ENCODE measurements around the gene RBM24. TPM values are rescaled to one million over a fixed set of nuclear protein-coding genes. Genes with fewer than 3 reads are reported as not detected.

The RBM24 gene
- total and polyA plus RNA-seq, 11 donors = 107 to 263 (median 147) TPM

- DNase-seq (no peak), ATAC-seq (no peak)
- WGBS, 4 donors = 90 to 95% (median 90%) methylated on average over 4 of the region's 4 CpGs
- Histone ChIP-seq H3K36me3 (no peaks in the 10 kb centered on the region), H3K4me3 (no peak overlapping the region), H3K27me3 (no peaks in the 10 kb centered on the region), H3K4me1 (no peaks in the 10 kb centered on the region), H3K9me3 (peaks cover 0 to 10% (median 0%) of the 10 kb centered on the region in 12 donors), H3K27ac (no peak overlapping the region)
- TF ChIP-seq POLR2A (IDR thresholded peaks at IDR 0.05) (no peak), CTCF (IDR thresholded peaks at IDR 0.05) (no peak)
- intact Hi-C loops (cut with DNase I) = no loop called here
Observed at GRCh38 chr6:17239260-17239659, 41.9 kb upstream of the RBM24 start.

- H3K27me3 ChIP-seq = no peaks in the 10 kb centered on the region
- no peaks in the 10 kb centered on the region for H3K4me1 ChIP-seq
- peaks cover 0 to 13% (median 0%) of the 10 kb centered on the region in 12 donors for H3K9me3 ChIP-seq
- no peak overlapping the region for H3K27ac ChIP-seq
- no peak for DNase-seq
- no peak overlapping the region for H3K4me3 ChIP-seq
- intact Hi-C loops (cut with DNase I) = no loop called here
- WGBS, 4 donors = 61 to 68% (median 64%) methylated on average over 3 of the region's 3 CpGs
- no peaks in the 10 kb centered on the region for H3K36me3 ChIP-seq
- ATAC-seq = no peak
- TF ChIP-seq CTCF (IDR thresholded peaks at IDR 0.05) (no peak), POLR2A (IDR thresholded peaks at IDR 0.05) (no peak)
Observed at GRCh38 chr6:17240803-17241500, 40.2 kb upstream of the RBM24 start.

- H3K4me3 ChIP-seq = no peak overlapping the region
- TF ChIP-seq POLR2A (IDR thresholded peaks at IDR 0.05) (no peak), CTCF (IDR thresholded peaks at IDR 0.05) (no peak)
Observed at GRCh38 chr6:17242087-17242486, 39.1 kb upstream of the RBM24 start.

GRCh38 chr6:17250237-17250636 is 30.9 kb upstream of the RBM24 start:
- DNase-seq = no peak
- intact Hi-C loops (cut with DNase I) = loop anchor here in 1 of 10 donors (10.0 kb wide), 1 partner anchor 85 kb away; no protein-coding TSS in a partner anchor
- no peaks in the 10 kb centered on the region for H3K27me3 ChIP-seq
- no peak overlapping the region for H3K4me3 ChIP-seq
- H3K36me3 ChIP-seq = no peaks in the 10 kb centered on the region
- TF ChIP-seq CTCF (IDR thresholded peaks at IDR 0.05) (no peak), POLR2A (IDR thresholded peaks at IDR 0.05) (no peak)
- H3K9me3 ChIP-seq = peaks cover 0 to 8% (median 0%) of the 10 kb centered on the region in 12 donors
- H3K4me1 ChIP-seq = no peaks in the 10 kb centered on the region
- 45 to 57% (median 51%) methylated on average over 2 of the region's 2 CpGs for WGBS, 4 donors
- H3K27ac ChIP-seq = no peak overlapping the region
- ATAC-seq = no peak

More at GRCh38 chr6:17242087-17242486, 39.1 kb upstream of the RBM24 start:
- DNase-seq (no peak), ATAC-seq (no peak)
- intact Hi-C loops (cut with DNase I) = no loop called here
- WGBS, 4 donors = 36 to 62% (median 47%) methylated on average over 1 of the region's 1 CpG
- Histone ChIP-seq H3K27ac (no peak overlapping the region), H3K9me3 (peaks cover 0 to 13% (median 0%) of the 10 kb centered on the region in 12 donors), H3K4me1 (no peaks in the 10 kb centered on the region), H3K27me3 (no peaks in the 10 kb centered on the region), H3K36me3 (no peaks in the 10 kb centered on the region)
